ENCODE data around the gene SSNA1. TPM values are rescaled to one million over a fixed set of nuclear protein-coding genes. Genes with fewer than 3 reads are reported as not detected.

The SSNA1 gene
- total RNA-seq, 5 donors from 2014 or later (not counting 1 experiment from before 2014, with no cell fraction given) = 37.0 to 71.6 (median 64.0) TPM

GRCh38 chr9:137178201-137178938 lies 10.1 kb upstream of the SSNA1 start:
- Mint-ChIP-seq H3K4me3 (no peak overlapping the region), H3K4me1 (no peaks in the 10 kb centered on the region), H3K9me3 (no peaks in the 10 kb centered on the region), H3K36me3 (peaks cover 7% of the 10 kb centered on the region), H3K27me3 (no peaks in the 10 kb centered on the region), H3K27ac (no peak overlapping the region)
- CTCF ChIA-PET = interaction anchor here in 1 of 2 donors (0.6 kb wide), 1 partner anchor 45 kb away, joined by 5 read pairs; no protein-coding TSS in a partner anchor
- peaks cover 0 to 18% of the 10 kb centered on the region in 2 experiments for H3K4me1 ChIP-seq (ENCODE audit: control insufficient read depth in 1 of 2, extremely low read depth in 1 of 2, insufficient read depth in 2 of 2, low read length in 2 of 2)
- DNase-seq = no peak
- H3K9me3 ChIP-seq = no peaks in the 10 kb centered on the region
- POLR2A ChIA-PET = interaction anchor here in 1 of 2 donors (0.8 kb wide), 1 partner anchor 11 kb away, joined by 5 read pairs; no protein-coding TSS in a partner anchor
- H3K4me3 ChIP-seq (ENCODE audit: control insufficient read depth in 1 of 2, extremely low read depth in 1 of 2, low read length in 1 of 2) = no peak overlapping the region
- H3K27me3 ChIP-seq (replicated peaks in 1 of 2; ENCODE audit: control insufficient read depth in 2 of 2, extremely low read depth in 1 of 2, insufficient read depth in 2 of 2, low read length in 1 of 2) = peaks cover 0 to 11% of the 10 kb centered on the region in 2 experiments
- peaks cover 24 to 48% of the 10 kb centered on the region in 2 donors for H3K36me3 ChIP-seq (ENCODE audit: control insufficient read depth in 2 of 2, extremely low read depth in 1 of 2, insufficient read depth in 1 of 2, low read length in 1 of 2)
- 95% methylated on average over 21 of the region's 23 CpGs for WGBS (ENCODE audit: insufficient coverage)
- ATAC-seq (replicated peaks in 1 of 4) = no peak
- no peak overlapping the region for H3K27ac ChIP-seq (ENCODE audit: low read length)

GRCh38 chr9:137178939-137179630 lies 9.4 kb upstream of the SSNA1 start:
- no peaks in the 10 kb centered on the region for H3K9me3 ChIP-seq
- WGBS (ENCODE audit: insufficient coverage) = 94% methylated on average over 15 of the region's 19 CpGs
- peaks cover 0 to 3% of the 10 kb centered on the region in 2 experiments for H3K27me3 ChIP-seq (replicated peaks in 1 of 2; ENCODE audit: control insufficient read depth in 2 of 2, extremely low read depth in 1 of 2, insufficient read depth in 2 of 2, low read length in 1 of 2)
- DNase-seq = no peak
- H3K4me1 Mint-ChIP-seq = peaks cover under 1 to 3% (median under 1%) of the 10 kb centered on the region in 3 donors
- peaks cover 0 to 14% of the 10 kb centered on the region in 2 experiments for H3K4me1 ChIP-seq (ENCODE audit: control insufficient read depth in 1 of 2, extremely low read depth in 1 of 2, insufficient read depth in 2 of 2, low read length in 2 of 2)
- no peak for ATAC-seq (replicated peaks in 1 of 4)
- peaks cover 13% of the 10 kb centered on the region for H3K36me3 Mint-ChIP-seq
- CTCF ChIA-PET = interaction anchor here in 1 of 2 donors (0.6 kb wide), 1 partner anchor 44 kb away, joined by 5 read pairs; no protein-coding TSS in a partner anchor
- POLR2A ChIA-PET = no interaction called here
- no peaks in the 10 kb centered on the region for H3K27me3 Mint-ChIP-seq
- no peak overlapping the region for H3K27ac Mint-ChIP-seq
- no peak overlapping the region for H3K4me3 ChIP-seq (ENCODE audit: control insufficient read depth in 1 of 2, extremely low read depth in 1 of 2, low read length in 1 of 2)
- H3K27ac ChIP-seq (ENCODE audit: low read length) = no peak overlapping the region
- peaks cover 26 to 54% of the 10 kb centered on the region in 2 donors for H3K36me3 ChIP-seq (ENCODE audit: control insufficient read depth in 2 of 2, extremely low read depth in 1 of 2, insufficient read depth in 1 of 2, low read length in 1 of 2)
- H3K4me3 Mint-ChIP-seq = no peak overlapping the region
- no peaks in the 10 kb centered on the region for H3K9me3 Mint-ChIP-seq

GRCh38 chr9:137179761-137180160 lies 8.7 kb upstream of the SSNA1 start:
- Histone ChIP-seq H3K27ac (ENCODE audit: low read length) (no peak overlapping the region), H3K4me3 (ENCODE audit: control insufficient read depth in 1 of 2, extremely low read depth in 1 of 2, low read length in 1 of 2) (no peak overlapping the region), H3K9me3 (no peaks in the 10 kb centered on the region), H3K4me1 (ENCODE audit: control insufficient read depth in 1 of 2, extremely low read depth in 1 of 2, insufficient read depth in 2 of 2, low read length in 2 of 2) (peaks cover 0 to 9% of the 10 kb centered on the region in 2 experiments), H3K27me3 (replicated peaks in 1 of 2; ENCODE audit: control insufficient read depth in 2 of 2, extremely low read depth in 1 of 2, insufficient read depth in 2 of 2, low read length in 1 of 2) (no peaks in the 10 kb centered on the region), H3K36me3 (ENCODE audit: control insufficient read depth in 2 of 2, extremely low read depth in 1 of 2, insufficient read depth in 1 of 2, low read length in 1 of 2) (peaks cover 26 to 60% of the 10 kb centered on the region in 2 donors)
- ATAC-seq (replicated peaks in 1 of 4) = no peak
- POLR2A ChIA-PET = no interaction called here
- peaks cover 4 to 6% (median 5%) of the 10 kb centered on the region in 3 donors for H3K4me1 Mint-ChIP-seq
- no peak overlapping the region for H3K4me3 Mint-ChIP-seq
- peaks cover 15% of the 10 kb centered on the region for H3K36me3 Mint-ChIP-seq
- DNase-seq = no peak
- 96% methylated on average over 15 of the region's 17 CpGs for WGBS (ENCODE audit: insufficient coverage)
- H3K27ac Mint-ChIP-seq = no peak overlapping the region
- CTCF ChIA-PET = interaction anchor here in 1 of 2 donors (0.5 kb wide), 1 partner anchor 85 kb away, joined by 3 read pairs; no protein-coding TSS in a partner anchor
- H3K27me3 Mint-ChIP-seq = no peaks in the 10 kb centered on the region
- no peaks in the 10 kb centered on the region for H3K9me3 Mint-ChIP-seq

DNA sequence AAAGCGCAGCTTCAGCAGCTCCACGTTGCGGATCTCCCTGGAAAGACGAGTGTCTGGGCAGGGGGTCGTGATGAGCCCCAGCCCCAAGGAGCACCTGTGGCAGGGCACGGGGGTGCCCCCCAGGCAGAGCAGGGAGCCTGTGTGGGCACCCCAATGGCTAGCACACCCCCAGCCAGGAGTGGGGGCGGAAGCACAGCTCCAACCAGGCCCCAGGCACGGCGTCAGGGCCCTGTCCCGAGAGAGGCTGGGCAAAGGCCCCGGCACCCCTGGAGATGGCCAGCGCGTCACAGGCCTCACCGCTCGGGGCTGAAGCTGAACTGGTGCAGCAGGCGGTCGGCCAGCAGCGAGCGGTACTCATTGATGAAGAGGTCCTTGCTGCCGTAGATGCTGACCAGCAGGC lies 8.0 kb upstream of the SSNA1 start:
- Histone ChIP-seq H3K27ac (ENCODE audit: low read length) (no peak overlapping the region), H3K9me3 (no peaks in the 10 kb centered on the region), H3K4me1 (ENCODE audit: control insufficient read depth in 1 of 2, extremely low read depth in 1 of 2, insufficient read depth in 2 of 2, low read length in 2 of 2) (peaks cover 0 to 9% of the 10 kb centered on the region in 2 experiments), H3K4me3 (ENCODE audit: control insufficient read depth in 1 of 2, extremely low read depth in 1 of 2, low read length in 1 of 2) (no peak overlapping the region), H3K36me3 (ENCODE audit: control insufficient read depth in 2 of 2, extremely low read depth in 1 of 2, insufficient read depth in 1 of 2, low read length in 1 of 2) (peaks cover 26 to 68% of the 10 kb centered on the region in 2 donors), H3K27me3 (replicated peaks in 1 of 2; ENCODE audit: control insufficient read depth in 2 of 2, extremely low read depth in 1 of 2, insufficient read depth in 2 of 2, low read length in 1 of 2) (no peaks in the 10 kb centered on the region)
- H3K27me3 Mint-ChIP-seq = no peaks in the 10 kb centered on the region
- no peak overlapping the region for H3K4me3 Mint-ChIP-seq
- peaks cover 15% of the 10 kb centered on the region for H3K36me3 Mint-ChIP-seq
- no peak for ATAC-seq (replicated peaks in 1 of 4)
- ChIA-PET POLR2A (interaction anchor here in 1 of 2 donors (0.5 kb wide), 1 partner anchor 491 kb away, joined by 3 read pairs; no protein-coding TSS in a partner anchor), CTCF (no interaction called here)
- peaks cover 5 to 9% (median 8%) of the 10 kb centered on the region in 3 donors for H3K4me1 Mint-ChIP-seq
- no peaks in the 10 kb centered on the region for H3K9me3 Mint-ChIP-seq
- no peak for DNase-seq
- H3K27ac Mint-ChIP-seq = no peak overlapping the region
- 97% methylated on average over 16 of the region's 20 CpGs for WGBS (ENCODE audit: insufficient coverage)

DNA sequence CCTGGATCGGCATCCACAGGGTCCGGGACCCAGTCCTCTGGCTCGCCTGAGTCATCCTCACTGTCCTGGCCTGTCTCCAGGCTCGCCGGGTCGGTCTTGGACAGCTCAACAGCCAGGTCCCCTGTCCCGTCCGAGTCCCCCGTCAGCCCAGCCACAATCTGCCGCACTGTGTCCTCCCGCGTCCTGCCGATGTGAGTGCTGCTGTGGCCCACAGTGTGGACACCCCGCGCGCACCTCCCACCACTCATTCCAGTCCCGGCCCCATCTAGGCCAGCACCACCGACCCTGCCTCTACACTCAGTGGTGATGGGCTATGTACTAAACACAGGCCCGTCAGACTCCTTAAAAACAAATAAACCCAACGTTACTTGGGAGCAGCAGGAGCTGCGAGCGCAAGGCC lies 6.8 kb upstream of the SSNA1 start:
- peaks cover 15% of the 10 kb centered on the region for H3K36me3 Mint-ChIP-seq
- H3K27ac Mint-ChIP-seq = no peak overlapping the region
- CTCF ChIA-PET = no interaction called here
- Histone ChIP-seq H3K4me3 (ENCODE audit: control insufficient read depth in 1 of 2, extremely low read depth in 1 of 2, low read length in 1 of 2) (no peak overlapping the region), H3K27ac (ENCODE audit: low read length) (no peak overlapping the region), H3K36me3 (ENCODE audit: control insufficient read depth in 2 of 2, extremely low read depth in 1 of 2, insufficient read depth in 1 of 2, low read length in 1 of 2) (peaks cover 26 to 79% of the 10 kb centered on the region in 2 donors), H3K4me1 (ENCODE audit: control insufficient read depth in 1 of 2, extremely low read depth in 1 of 2, insufficient read depth in 2 of 2, low read length in 2 of 2) (peaks cover 3 to 19% of the 10 kb centered on the region in 2 experiments), H3K9me3 (no peaks in the 10 kb centered on the region), H3K27me3 (replicated peaks in 1 of 2; ENCODE audit: control insufficient read depth in 2 of 2, extremely low read depth in 1 of 2, insufficient read depth in 2 of 2, low read length in 1 of 2) (no peaks in the 10 kb centered on the region)
- DNase-seq (no peak), ATAC-seq (replicated peaks in 1 of 4) (no peak)
- no peak overlapping the region for H3K4me3 Mint-ChIP-seq
- H3K4me1 Mint-ChIP-seq = peaks cover 5 to 17% (median 15%) of the 10 kb centered on the region in 3 donors
- no peaks in the 10 kb centered on the region for H3K27me3 Mint-ChIP-seq
- POLR2A ChIA-PET = no interaction called here
- H3K9me3 Mint-ChIP-seq = no peaks in the 10 kb centered on the region
- 99% methylated on average over 19 of the region's 22 CpGs for WGBS (ENCODE audit: insufficient coverage)

DNA sequence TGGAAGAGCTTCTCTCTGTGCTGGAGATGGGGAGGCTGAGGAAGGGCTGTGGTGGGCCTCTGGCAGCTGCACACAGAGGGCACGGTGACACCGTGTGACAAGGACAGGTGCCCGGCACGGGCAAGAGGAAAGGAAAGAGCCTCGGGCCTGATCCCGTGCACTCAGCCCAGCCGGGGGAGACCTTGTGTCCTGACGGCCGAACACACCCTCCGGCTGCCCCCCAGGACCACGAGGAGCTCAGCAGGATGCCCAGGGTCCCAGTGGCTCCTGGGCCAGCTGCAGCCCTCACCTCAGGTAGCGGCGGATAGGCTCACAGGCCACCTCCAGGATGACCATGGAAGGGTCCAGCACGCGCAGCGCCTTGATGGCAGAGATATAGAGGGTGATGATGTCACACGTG lies 5.6 kb upstream of the SSNA1 start:
- Mint-ChIP-seq H3K27ac (no peak overlapping the region), H3K9me3 (no peaks in the 10 kb centered on the region), H3K4me3 (no peak overlapping the region), H3K36me3 (peaks cover 19% of the 10 kb centered on the region), H3K27me3 (no peaks in the 10 kb centered on the region), H3K4me1 (peaks cover 16 to 28% (median 27%) of the 10 kb centered on the region in 3 donors)
- Histone ChIP-seq H3K4me1 (ENCODE audit: control insufficient read depth in 1 of 2, extremely low read depth in 1 of 2, insufficient read depth in 2 of 2, low read length in 2 of 2) (peaks cover 13 to 30% of the 10 kb centered on the region in 2 experiments), H3K4me3 (ENCODE audit: control insufficient read depth in 1 of 2, extremely low read depth in 1 of 2, low read length in 1 of 2) (no peak overlapping the region), H3K27ac (ENCODE audit: low read length) (no peak overlapping the region), H3K9me3 (no peaks in the 10 kb centered on the region), H3K27me3 (replicated peaks in 1 of 2; ENCODE audit: control insufficient read depth in 2 of 2, extremely low read depth in 1 of 2, insufficient read depth in 2 of 2, low read length in 1 of 2) (no peaks in the 10 kb centered on the region), H3K36me3 (ENCODE audit: control insufficient read depth in 2 of 2, extremely low read depth in 1 of 2, insufficient read depth in 1 of 2, low read length in 1 of 2) (peaks cover 26 to 79% of the 10 kb centered on the region in 2 donors)
- ChIA-PET CTCF (no interaction called here), POLR2A (no interaction called here)
- 94% methylated on average over 16 of the region's 17 CpGs for WGBS (ENCODE audit: insufficient coverage)
- ATAC-seq (replicated peaks in 1 of 4) (no peak), DNase-seq (no peak)
